Liver (tissue), 9 donors: Measurements from ENCODE around the gene LMNTD2. TPM values are rescaled to one million over a fixed set of nuclear protein-coding genes. Genes with fewer than 3 reads are reported as not detected.
A peak's percentile ranks its signal among the peaks of the same experiment; 100 is the strongest.

Experiments used
- DNase-seq: peaks from one replicate; pipeline ENCODE4 v3.0.0-alpha.2; 2017; ENCODE audit warnings: low spot score
- H3K27ac ChIP-seq, 2 donors: one replicate each; pipeline ENCODE4 v1.7.0; 2013; ENCODE audit warnings: inconsistent platforms in 2 of 2, low read length in 2 of 2, control low read depth in 1 of 2, low read depth in 1 of 2, mild to moderate bottlenecking in 1 of 2
- H3K27me3 ChIP-seq, 4 donors: one replicate each; pipeline versions ENCODE4 v1.6.1 to v1.7.0; 2013; ENCODE audit warnings: low read length in 3 of 4, inconsistent platforms in 1 of 4, mild to moderate bottlenecking in 1 of 4, moderate library complexity in 1 of 4; ENCODE audit not compliant: control insufficient read depth in 4 of 4, insufficient read depth in 4 of 4
- H3K36me3 ChIP-seq, 4 donors: one replicate each; pipeline versions ENCODE4 v1.6.1 to v1.7.0; 2013; ENCODE audit warnings: low read length in 3 of 4, mild to moderate bottlenecking in 3 of 4, low read depth in 1 of 4, moderate library complexity in 1 of 4; ENCODE audit not compliant: control insufficient read depth in 4 of 4, insufficient read depth in 3 of 4
- H3K4me1 ChIP-seq, 4 donors: one replicate each; pipeline versions ENCODE4 v1.6.1 to v1.7.0; 2013; ENCODE audit warnings: low read length in 3 of 4, mild to moderate bottlenecking in 3 of 4, moderate library complexity in 1 of 4; ENCODE audit not compliant: control insufficient read depth in 4 of 4, insufficient read depth in 4 of 4
- H3K4me3 ChIP-seq, 3 donors: one replicate each; pipeline versions ENCODE4 v1.6.1 to v1.7.0; 2013; ENCODE audit warnings: low read length in 3 of 3, control low read depth in 1 of 3, low read depth in 1 of 3, mild to moderate bottlenecking in 1 of 3
- H3K9ac ChIP-seq, 2 donors: one replicate each; pipeline ENCODE4 v1.7.0; 2013; ENCODE audit warnings: low read length in 2 of 2, mild to moderate bottlenecking in 2 of 2, moderate library complexity in 2 of 2, control low read depth in 1 of 2, low read depth in 1 of 2
- H3K9me3 ChIP-seq, 4 donors: one replicate each; pipeline versions ENCODE4 v1.6.1 to v1.7.0; 2013; ENCODE audit warnings: low read length in 3 of 4; ENCODE audit not compliant: control insufficient read depth in 4 of 4
- ATF3 ChIP-seq: IDR thresholded peaks from 2 replicates; pipeline ENCODE4 v1.6.1; 2016; ENCODE audit warnings: antibody characterized with exemption
- CTCF ChIP-seq: fragments of 150-350 bp; IDR thresholded peaks from 2 replicates; pipeline ENCODE4 v1.5.1; 2017; ENCODE audit warnings: improper control_type of control experiment, low read depth, low read length; ENCODE audit not compliant: missing input control
- EGR1 ChIP-seq, 2 donors: IDR thresholded peaks; 2 replicates each; pipeline ENCODE4 v1.6.1; 2016 to 2018; ENCODE audit warnings: antibody characterized with exemption in 2 of 2, low read depth in 2 of 2
- FOXA1 ChIP-seq: IDR thresholded peaks from 2 replicates; pipeline ENCODE4 v1.6.1; 2016; ENCODE audit warnings: antibody characterized with exemption
- FOXA2 ChIP-seq: IDR thresholded peaks from 2 replicates; pipeline ENCODE4 v1.6.1; 2016; ENCODE audit warnings: antibody characterized with exemption
- GABPA ChIP-seq, 2 donors: IDR thresholded peaks in 1 of 2; conservative IDR thresholded peaks in 1 of 2; 2 replicates each; pipeline ENCODE4 v1.6.1; 2016; ENCODE audit warnings: antibody characterized with exemption in 2 of 2, mild to moderate bottlenecking in 1 of 2, moderate library complexity in 1 of 2
- HNF4A ChIP-seq, 2 donors: conservative IDR thresholded peaks; 2 replicates each; pipeline ENCODE4 v1.6.1; 2016; ENCODE audit warnings: antibody characterized with exemption in 2 of 2, mild to moderate bottlenecking in 2 of 2
- HNF4G ChIP-seq: IDR thresholded peaks from 2 replicates; pipeline ENCODE4 v1.6.1; 2016; ENCODE audit warnings: antibody characterized with exemption
- JUND ChIP-seq, 2 donors: IDR thresholded peaks; 2 replicates each; pipeline ENCODE4 v1.6.1; 2016; ENCODE audit warnings: antibody characterized with exemption in 2 of 2
- MAX ChIP-seq: IDR thresholded peaks from 2 replicates; pipeline ENCODE4 v1.6.1; 2016; ENCODE audit warnings: antibody characterized with exemption
- NR2F2 ChIP-seq: IDR thresholded peaks from 2 replicates; pipeline ENCODE4 v1.6.1; 2016; ENCODE audit warnings: antibody characterized with exemption
- RAD21 ChIP-seq, 2 donors: IDR thresholded peaks; 2 replicates each; pipeline ENCODE4 v1.6.1; 2016; ENCODE audit warnings: antibody characterized with exemption in 2 of 2, mild to moderate bottlenecking in 2 of 2
- REST ChIP-seq: IDR thresholded peaks from 2 replicates; pipeline ENCODE4 v1.6.1; 2016; ENCODE audit warnings: antibody characterized with exemption, mild to moderate bottlenecking
- RXRA ChIP-seq, 2 donors: IDR thresholded peaks; 2 replicates each; pipeline ENCODE4 v1.6.1; 2017 to 2018; ENCODE audit warnings: antibody characterized with exemption in 2 of 2, mild to moderate bottlenecking in 1 of 2
- SP1 ChIP-seq: IDR thresholded peaks from 2 replicates; pipeline ENCODE4 v1.6.1; 2018; ENCODE audit warnings: antibody characterized with exemption, mild to moderate bottlenecking
- TAF1 ChIP-seq: conservative IDR thresholded peaks from 2 replicates; pipeline ENCODE4 v1.6.1; 2016; ENCODE audit warnings: antibody characterized with exemption, mild to moderate bottlenecking
- YY1 ChIP-seq: IDR thresholded peaks from 2 replicates; pipeline ENCODE4 v1.6.1; 2016; ENCODE audit warnings: antibody characterized with exemption, mild to moderate bottlenecking
- ZBTB33 ChIP-seq: IDR thresholded peaks from 2 replicates; pipeline ENCODE4 v1.6.1; 2016; ENCODE audit warnings: antibody characterized with exemption
- WGBS: extraction: QIAGEN DNeasy Blood & Tissue Kit; methylation state at CpG from one replicate; pipeline ENCODE4 v1.1.7; 2013; 5-methylcytosine and 5-hydroxymethylcytosine counted together
- polyA plus RNA-seq, 2 donors: library from polyadenylated mRNA; stranded (reverse) in 1 of 2; unstranded in 1 of 2; fragments of 200-250 nt in 1 of 2; fragments of >200 nt in 1 of 2; fragmentation: Nextera tagmentation in 1 of 2; extraction: Ambion mirVana in 1 of 2; gene quantifications; one replicate each; pipeline versions ENCODE4 v1.2.1 to v1.2.3, GENCODE V29; 2013 to 2015
- total RNA-seq, 2 donors: library from RNA; depleted of rRNA; stranded (reverse); fragments of >200 nt; gene quantifications; one replicate each; pipeline ENCODE4 v1.2.3, GENCODE V29; 2014
- donor health status: healthy.
- donor health status: healthy.
- donor health status: healthy.
- donor health status: healthy.
- donor health status: healthy.

Gene LMNTD2
- total and polyA plus RNA-seq, 4 donors: 1.2 to 4.6 (median 2.3) TPM

GRCh38 chr11:587978-588380 is 27.4 kb upstream of the LMNTD2 start:
- peak overlapping the region; percentile 42 to 85 for H3K27ac ChIP-seq
- WGBS: 19% methylated on average over 6 of the region's 6 CpGs

More at GRCh38 chr11:587978-588380, 27.4 kb upstream of the LMNTD2 start:
- no peak for DNase-seq
- H3K9ac ChIP-seq: no peak overlapping the region
- H3K36me3 ChIP-seq: peaks cover 16 to 46% (median 30%) of the 10 kb centered on the region in 4 donors
- no peaks in the 10 kb centered on the region for H3K9me3 ChIP-seq
- no peaks in the 10 kb centered on the region for H3K27me3 ChIP-seq
- H3K4me1 ChIP-seq: peaks cover 11 to 30% (median 22%) of the 10 kb centered on the region in 4 donors
- TF ChIP-seq GABPA (IDR thresholded peaks at IDR 0.05 in 1 of 2, conservative IDR thresholded peaks at IDR 0.05 in 1 of 2) (peak in 1 of 2 donors; percentile 68), HNF4A (conservative IDR thresholded peaks at IDR 0.05) (peak; percentile 98), FOXA2 (peak; percentile 54), ZBTB33 (no peak), JUND (IDR thresholded peaks at IDR 0.05) (peak; percentile 100), HNF4G (peak; percentile 88), MAX (no peak), SP1 (peak; percentile 86), EGR1 (IDR thresholded peaks at IDR 0.05; ENCODE audit: low read depth in 2 of 2) (peak in 1 of 2 donors; percentile 32), TAF1 (no peak), ATF3 (peak; percentile 99), CTCF (no peak), YY1 (peak; percentile 63), RXRA (IDR thresholded peaks at IDR 0.05) (peak; percentile 95 to 98), NR2F2 (peak; percentile 75), FOXA1 (no peak), REST (peak; percentile 56), RAD21 (IDR thresholded peaks at IDR 0.05) (peak; percentile 53 to 60)
- no peak overlapping the region for H3K4me3 ChIP-seq
